Measurements from ENCODE around the gene C2orf68.

Gene C2orf68

DNA sequence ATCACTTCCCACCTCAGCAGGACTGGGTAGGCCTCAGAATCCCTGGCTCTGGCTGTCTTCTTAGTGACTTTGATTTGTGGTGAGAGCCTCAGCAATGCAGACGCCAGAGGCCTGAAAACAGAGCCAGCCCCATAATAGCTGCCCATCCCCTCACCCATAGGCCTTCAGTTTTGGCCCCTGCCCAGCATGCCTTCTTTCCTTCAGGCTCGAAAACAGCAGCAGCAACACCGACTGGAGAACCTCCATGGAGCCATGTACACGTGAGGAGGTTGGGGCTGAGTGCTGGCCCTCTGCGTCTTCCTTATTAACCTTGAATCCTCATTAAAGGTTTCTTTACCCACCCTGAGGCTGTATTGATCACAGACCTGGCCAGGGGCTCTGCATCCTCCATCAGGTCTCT is 14.6 kb downstream of the C2orf68 start (continued):
- TF ChIP-seq ZNF274 (IDR thresholded peaks at IDR 0.05; ENCODE audit: low read length) (no peak), ZNF274 (tag by site-specific recombination; IDR thresholded peaks at IDR 0.05; ENCODE audit: borderline replicate concordance) (no peak), ZNF596 (tag by site-specific recombination; IDR thresholded peaks at IDR 0.05) (no peak), GLIS1 (tag by site-specific recombination; IDR thresholded peaks at IDR 0.05) (no peak), ZNF558 (tag by site-specific recombination; IDR thresholded peaks at IDR 0.05) (no peak)
- TF ChIP-seq, protein P1, sequence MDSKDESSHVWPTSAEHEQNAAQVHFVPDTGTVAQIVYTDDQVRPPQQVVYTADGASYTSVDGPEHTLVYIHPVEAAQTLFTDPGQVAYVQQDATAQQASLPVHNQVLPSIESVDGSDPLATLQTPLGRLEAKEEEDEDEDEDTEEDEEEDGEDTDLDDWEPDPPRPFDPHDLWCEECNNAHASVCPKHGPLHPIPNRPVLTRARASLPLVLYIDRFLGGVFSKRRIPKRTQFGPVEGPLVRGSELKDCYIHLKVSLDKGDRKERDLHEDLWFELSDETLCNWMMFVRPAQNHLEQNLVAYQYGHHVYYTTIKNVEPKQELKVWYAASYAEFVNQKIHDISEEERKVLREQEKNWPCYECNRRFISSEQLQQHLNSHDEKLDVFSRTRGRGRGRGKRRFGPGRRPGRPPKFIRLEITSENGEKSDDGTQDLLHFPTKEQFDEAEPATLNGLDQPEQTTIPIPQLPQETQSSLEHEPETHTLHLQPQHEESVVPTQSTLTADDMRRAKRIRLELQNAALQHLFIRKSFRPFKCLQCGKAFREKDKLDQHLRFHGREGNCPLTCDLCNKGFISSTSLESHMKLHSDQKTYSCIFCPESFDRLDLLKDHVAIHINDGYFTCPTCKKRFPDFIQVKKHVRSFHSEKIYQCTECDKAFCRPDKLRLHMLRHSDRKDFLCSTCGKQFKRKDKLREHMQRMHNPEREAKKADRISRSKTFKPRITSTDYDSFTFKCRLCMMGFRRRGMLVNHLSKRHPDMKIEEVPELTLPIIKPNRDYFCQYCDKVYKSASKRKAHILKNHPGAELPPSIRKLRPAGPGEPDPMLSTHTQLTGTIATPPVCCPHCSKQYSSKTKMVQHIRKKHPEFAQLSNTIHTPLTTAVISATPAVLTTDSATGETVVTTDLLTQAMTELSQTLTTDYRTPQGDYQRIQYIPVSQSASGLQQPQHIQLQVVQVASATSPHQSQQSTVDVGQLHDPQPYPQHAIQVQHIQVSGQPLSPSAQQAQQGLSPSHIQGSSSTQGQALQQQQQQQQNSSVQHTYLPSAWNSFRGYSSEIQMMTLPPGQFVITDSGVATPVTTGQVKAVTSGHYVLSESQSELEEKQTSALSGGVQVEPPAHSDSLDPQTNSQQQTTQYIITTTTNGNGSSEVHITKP (tag by site-specific recombination; IDR thresholded peaks at IDR 0.05), result no peak

DNA sequence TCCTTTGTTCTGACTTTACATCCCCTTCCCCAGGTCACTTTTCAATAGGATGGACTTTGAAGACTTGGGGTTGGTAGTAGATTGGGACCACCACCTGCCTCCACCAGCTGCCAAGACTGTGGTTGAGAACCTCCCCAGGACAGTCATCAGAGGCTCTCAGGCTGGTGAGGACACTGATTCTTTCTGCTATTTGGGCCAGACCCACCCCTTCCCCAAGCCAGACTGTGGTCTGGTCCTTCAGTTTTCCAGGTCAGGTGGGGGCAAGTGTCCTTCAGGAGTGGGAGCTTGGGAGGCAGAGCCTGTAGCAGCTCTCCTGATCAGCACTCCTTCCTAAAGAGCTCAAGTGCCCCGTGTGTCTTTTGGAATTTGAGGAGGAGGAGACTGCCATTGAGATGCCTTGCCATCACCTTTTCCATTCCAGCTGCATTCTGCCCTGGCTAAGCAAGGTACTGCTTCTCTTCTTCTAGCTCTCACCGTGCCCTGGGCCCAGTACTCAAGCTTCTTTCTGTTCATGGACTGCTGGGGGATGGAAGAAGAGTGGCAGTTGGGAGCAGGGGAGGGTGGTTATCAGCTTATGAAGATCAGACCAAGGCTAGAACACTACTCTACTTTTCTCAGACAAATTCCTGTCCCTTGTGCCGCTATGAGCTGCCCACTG is 15.3 kb downstream of the C2orf68 start:
- Histone ChIP-seq H3K36me3 (ENCODE audit: control insufficient read depth in 2 of 2, insufficient read depth in 1 of 2, low read length in 2 of 2) (peaks cover 7 to 35% of the 10 kb centered on the region in 2 experiments; a peak in 2 of 3 replicates), H3K4me3 (ENCODE audit: low read depth, low read length) (peak overlapping the region; percentile 74), H3K9me3 (ENCODE audit: control insufficient read depth, insufficient read depth, low read depth, low read length) (no peaks in the 10 kb centered on the region), H3K4me1 (ENCODE audit: control insufficient read depth, insufficient read depth, low read length) (0 out of 2 replicates have a peak, but pooled peaks cover 3% of the 10 kb centered on the region), H3K27ac (ENCODE audit: extremely low read depth, low read depth, low read length) (no peak overlapping the region)
- ChIA-PET CTCF (interaction anchor here (0.6 to 1.2 kb wide), 3 partner anchors 9 to 35 kb away, joined by 3 to 4 read pairs (median 3); partner anchors contain the start of gene USP39), POLR2A (interaction anchor here (1.3 to 4.1 kb wide), 8 partner anchors 9 to 242 kb away, joined by 3 to 43 read pairs (median 16); partner anchors contain the start of genes C2orf68, ELMOD3, GGCX and RETSAT)
- no peak for TF ChIP-seq ZNF274 (IDR thresholded peaks at IDR 0.05; ENCODE audit: low read length)
- no peak for TF ChIP-seq ZNF274 (tag by site-specific recombination; IDR thresholded peaks at IDR 0.05; ENCODE audit: borderline replicate concordance)
- TF ChIP-seq, protein P2, sequence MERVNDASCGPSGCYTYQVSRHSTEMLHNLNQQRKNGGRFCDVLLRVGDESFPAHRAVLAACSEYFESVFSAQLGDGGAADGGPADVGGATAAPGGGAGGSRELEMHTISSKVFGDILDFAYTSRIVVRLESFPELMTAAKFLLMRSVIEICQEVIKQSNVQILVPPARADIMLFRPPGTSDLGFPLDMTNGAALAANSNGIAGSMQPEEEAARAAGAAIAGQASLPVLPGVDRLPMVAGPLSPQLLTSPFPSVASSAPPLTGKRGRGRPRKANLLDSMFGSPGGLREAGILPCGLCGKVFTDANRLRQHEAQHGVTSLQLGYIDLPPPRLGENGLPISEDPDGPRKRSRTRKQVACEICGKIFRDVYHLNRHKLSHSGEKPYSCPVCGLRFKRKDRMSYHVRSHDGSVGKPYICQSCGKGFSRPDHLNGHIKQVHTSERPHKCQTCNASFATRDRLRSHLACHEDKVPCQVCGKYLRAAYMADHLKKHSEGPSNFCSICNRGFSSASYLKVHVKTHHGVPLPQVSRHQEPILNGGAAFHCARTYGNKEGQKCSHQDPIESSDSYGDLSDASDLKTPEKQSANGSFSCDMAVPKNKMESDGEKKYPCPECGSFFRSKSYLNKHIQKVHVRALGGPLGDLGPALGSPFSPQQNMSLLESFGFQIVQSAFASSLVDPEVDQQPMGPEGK (tag by site-specific recombination; IDR thresholded peaks at IDR 0.05), result no peak
- TF ChIP-seq ZNF629 (tag by site-specific recombination; IDR thresholded peaks at IDR 0.05), result no peak
- TF ChIP-seq YY2 (tag by site-specific recombination; IDR thresholded peaks at IDR 0.05), result no peak
- TF ChIP-seq ZNF311 (tag by site-specific recombination; IDR thresholded peaks at IDR 0.05; ENCODE audit: borderline replicate concordance), result no peak
- no peak for TF ChIP-seq OVOL3 (tag by site-specific recombination; IDR thresholded peaks at IDR 0.05)
- TF ChIP-seq ZNF654 (tag by site-specific recombination; IDR thresholded peaks at IDR 0.05; ENCODE audit: low read depth), result no peak
- TF ChIP-seq, protein P3, sequence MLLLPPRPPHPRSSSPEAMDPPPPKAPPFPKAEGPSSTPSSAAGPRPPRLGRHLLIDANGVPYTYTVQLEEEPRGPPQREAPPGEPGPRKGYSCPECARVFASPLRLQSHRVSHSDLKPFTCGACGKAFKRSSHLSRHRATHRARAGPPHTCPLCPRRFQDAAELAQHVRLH (tag by site-specific recombination; IDR thresholded peaks at IDR 0.05), result no peak
- TF ChIP-seq, protein P4, sequence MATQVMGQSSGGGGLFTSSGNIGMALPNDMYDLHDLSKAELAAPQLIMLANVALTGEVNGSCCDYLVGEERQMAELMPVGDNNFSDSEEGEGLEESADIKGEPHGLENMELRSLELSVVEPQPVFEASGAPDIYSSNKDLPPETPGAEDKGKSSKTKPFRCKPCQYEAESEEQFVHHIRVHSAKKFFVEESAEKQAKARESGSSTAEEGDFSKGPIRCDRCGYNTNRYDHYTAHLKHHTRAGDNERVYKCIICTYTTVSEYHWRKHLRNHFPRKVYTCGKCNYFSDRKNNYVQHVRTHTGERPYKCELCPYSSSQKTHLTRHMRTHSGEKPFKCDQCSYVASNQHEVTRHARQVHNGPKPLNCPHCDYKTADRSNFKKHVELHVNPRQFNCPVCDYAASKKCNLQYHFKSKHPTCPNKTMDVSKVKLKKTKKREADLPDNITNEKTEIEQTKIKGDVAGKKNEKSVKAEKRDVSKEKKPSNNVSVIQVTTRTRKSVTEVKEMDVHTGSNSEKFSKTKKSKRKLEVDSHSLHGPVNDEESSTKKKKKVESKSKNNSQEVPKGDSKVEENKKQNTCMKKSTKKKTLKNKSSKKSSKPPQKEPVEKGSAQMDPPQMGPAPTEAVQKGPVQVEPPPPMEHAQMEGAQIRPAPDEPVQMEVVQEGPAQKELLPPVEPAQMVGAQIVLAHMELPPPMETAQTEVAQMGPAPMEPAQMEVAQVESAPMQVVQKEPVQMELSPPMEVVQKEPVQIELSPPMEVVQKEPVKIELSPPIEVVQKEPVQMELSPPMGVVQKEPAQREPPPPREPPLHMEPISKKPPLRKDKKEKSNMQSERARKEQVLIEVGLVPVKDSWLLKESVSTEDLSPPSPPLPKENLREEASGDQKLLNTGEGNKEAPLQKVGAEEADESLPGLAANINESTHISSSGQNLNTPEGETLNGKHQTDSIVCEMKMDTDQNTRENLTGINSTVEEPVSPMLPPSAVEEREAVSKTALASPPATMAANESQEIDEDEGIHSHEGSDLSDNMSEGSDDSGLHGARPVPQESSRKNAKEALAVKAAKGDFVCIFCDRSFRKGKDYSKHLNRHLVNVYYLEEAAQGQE (tag by site-specific recombination; IDR thresholded peaks at IDR 0.05), result no peak
- TF ChIP-seq, protein P5, sequence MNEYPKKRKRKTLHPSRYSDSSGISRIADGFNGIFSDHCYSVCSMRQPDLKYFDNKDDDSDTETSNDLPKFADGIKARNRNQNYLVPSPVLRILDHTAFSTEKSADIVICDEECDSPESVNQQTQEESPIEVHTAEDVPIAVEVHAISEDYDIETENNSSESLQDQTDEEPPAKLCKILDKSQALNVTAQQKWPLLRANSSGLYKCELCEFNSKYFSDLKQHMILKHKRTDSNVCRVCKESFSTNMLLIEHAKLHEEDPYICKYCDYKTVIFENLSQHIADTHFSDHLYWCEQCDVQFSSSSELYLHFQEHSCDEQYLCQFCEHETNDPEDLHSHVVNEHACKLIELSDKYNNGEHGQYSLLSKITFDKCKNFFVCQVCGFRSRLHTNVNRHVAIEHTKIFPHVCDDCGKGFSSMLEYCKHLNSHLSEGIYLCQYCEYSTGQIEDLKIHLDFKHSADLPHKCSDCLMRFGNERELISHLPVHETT (tag by site-specific recombination; IDR thresholded peaks at IDR 0.05), result no peak
- TF ChIP-seq GFI1B (tag by site-specific recombination; IDR thresholded peaks at IDR 0.05), result no peak
- TF ChIP-seq, protein P6, sequence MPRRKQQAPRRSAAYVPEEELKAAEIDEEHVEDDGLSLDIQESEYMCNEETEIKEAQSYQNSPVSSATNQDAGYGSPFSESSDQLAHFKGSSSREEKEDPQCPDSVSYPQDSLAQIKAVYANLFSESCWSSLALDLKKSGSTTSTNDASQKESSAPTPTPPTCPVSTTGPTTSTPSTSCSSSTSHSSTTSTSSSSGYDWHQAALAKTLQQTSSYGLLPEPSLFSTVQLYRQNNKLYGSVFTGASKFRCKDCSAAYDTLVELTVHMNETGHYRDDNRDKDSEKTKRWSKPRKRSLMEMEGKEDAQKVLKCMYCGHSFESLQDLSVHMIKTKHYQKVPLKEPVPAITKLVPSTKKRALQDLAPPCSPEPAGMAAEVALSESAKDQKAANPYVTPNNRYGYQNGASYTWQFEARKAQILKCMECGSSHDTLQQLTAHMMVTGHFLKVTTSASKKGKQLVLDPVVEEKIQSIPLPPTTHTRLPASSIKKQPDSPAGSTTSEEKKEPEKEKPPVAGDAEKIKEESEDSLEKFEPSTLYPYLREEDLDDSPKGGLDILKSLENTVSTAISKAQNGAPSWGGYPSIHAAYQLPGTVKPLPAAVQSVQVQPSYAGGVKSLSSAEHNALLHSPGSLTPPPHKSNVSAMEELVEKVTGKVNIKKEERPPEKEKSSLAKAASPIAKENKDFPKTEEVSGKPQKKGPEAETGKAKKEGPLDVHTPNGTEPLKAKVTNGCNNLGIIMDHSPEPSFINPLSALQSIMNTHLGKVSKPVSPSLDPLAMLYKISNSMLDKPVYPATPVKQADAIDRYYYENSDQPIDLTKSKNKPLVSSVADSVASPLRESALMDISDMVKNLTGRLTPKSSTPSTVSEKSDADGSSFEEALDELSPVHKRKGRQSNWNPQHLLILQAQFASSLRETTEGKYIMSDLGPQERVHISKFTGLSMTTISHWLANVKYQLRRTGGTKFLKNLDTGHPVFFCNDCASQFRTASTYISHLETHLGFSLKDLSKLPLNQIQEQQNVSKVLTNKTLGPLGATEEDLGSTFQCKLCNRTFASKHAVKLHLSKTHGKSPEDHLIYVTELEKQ (tag by site-specific recombination; IDR thresholded peaks at IDR 0.05; ENCODE audit: borderline replicate concordance), result no peak
- TF ChIP-seq ZNF112 (tag by site-specific recombination; IDR thresholded peaks at IDR 0.05), result no peak
- no peak for TF ChIP-seq ZNF350 (tag by site-specific recombination; IDR thresholded peaks at IDR 0.05)

Measured in HEK293 (cell line).